K562 (cell line): ENCODE results near the gene GNAI3. TPM values are rescaled to one million over a fixed set of nuclear protein-coding genes. Genes with fewer than 3 reads are reported as not detected.
A peak's percentile ranks its signal among the peaks of the same experiment; 100 is the strongest.

ENCODE experiments used
- ATAC-seq: fragments of 200-7000 bp; cut with Tn5 transposase; 3 replicates; pipeline ENCODE4 v1.9.1; 2020; ENCODE audit warnings: moderate library complexity
- BruUV-seq: library from RNA; stranded (reverse); fragments of 400-500 nt; replicated peaks from 2 replicates; lab custom pipeline; 2021; lab: Mats Ljungman, UMichigan
- CTCF ChIA-PET: fragments of 300-600 bp; formaldehyde crosslinking; extraction: SDS; loops from one replicate; lab custom pipeline; 2021; ENCODE audit warnings: low intra/inter-chr PET ratio; lab: Yijun Ruan, JAX
- POLR2A ChIA-PET: fragments of 300-600, 350-650 bp; sonication (Branson Sonifier 250); formaldehyde crosslinking; extraction: SDS; loops from one replicate; lab custom pipeline; 2021; ENCODE audit warnings: antibody characterized with exemption, inconsistent platforms; lab: Yijun Ruan, JAX
- DNase-seq, 4 experiments: peaks; one replicate each; pipeline versions ENCODE4 v3.0.0 to v3.0.0-alpha.2; 2011 to 2018; ENCODE audit warnings: low spot score in 3 of 4, mixed read lengths in 3 of 4; ENCODE audit errors: extremely low read depth in 1 of 4
- FAIRE-seq: peaks from 2 replicates; lab custom pipeline; 2011; peaks lifted over from hg19 to GRCh38; lab: Jason Lieb, UNC
- H2AFZ ChIP-seq: 2 replicates; pipeline ENCODE4 v1.6.0; 2011; ENCODE audit warnings: low read depth, low read length, control low read depth, inconsistent platforms
- H3K27ac ChIP-seq: fragments of 200-600 bp; 3 replicates; pipeline ENCODE4 v1.8.0; 2011; ENCODE audit warnings: low read depth, mild to moderate bottlenecking, control low read depth, inconsistent platforms, low read length, moderate library complexity, mixed read lengths; ENCODE audit errors: extremely low read depth
- H3K27me3 ChIP-seq, 2 experiments: fragments of 300-600 bp in 1 of 2; 2 replicates in 1 of 2; 3 replicates in 1 of 2; pipeline versions ENCODE4 v1.6.0 to v1.8.0; 2011; ENCODE audit warnings: inconsistent platforms in 2 of 2, low read length in 2 of 2, mild to moderate bottlenecking in 1 of 2, mixed read lengths in 1 of 2, moderate library complexity in 1 of 2; ENCODE audit not compliant: control insufficient read depth in 2 of 2, insufficient read depth in 2 of 2
- H3K36me3 ChIP-seq: fragments of 300-600 bp; 3 replicates; pipeline ENCODE4 v1.8.0; 2011; ENCODE audit warnings: mild to moderate bottlenecking, low read length, inconsistent platforms; ENCODE audit not compliant: control insufficient read depth, insufficient read depth
- H3K4me1 ChIP-seq, 2 experiments: fragments of 200-600 bp in 1 of 2; replicated peaks in 1 of 2; 2 replicates in 1 of 2; 3 replicates in 1 of 2; pipeline versions ENCODE4 v1.5.1 to v1.8.0; 2011; ENCODE audit warnings: inconsistent platforms in 2 of 2, low read length in 2 of 2, mild to moderate bottlenecking in 1 of 2, mixed read lengths in 1 of 2, moderate library complexity in 1 of 2; ENCODE audit not compliant: control insufficient read depth in 2 of 2, insufficient read depth in 2 of 2
- H3K4me2 ChIP-seq: 2 replicates; pipeline ENCODE4 v1.6.1; 2011; ENCODE audit warnings: low read length, control low read depth, inconsistent platforms, mixed read lengths; ENCODE audit not compliant: insufficient read depth
- H3K4me3 ChIP-seq: fragments of 200-600 bp; sonication (generic), shearing (Covaris generic); 2 replicates; pipeline ENCODE4 v1.5.1; 2016; ENCODE audit warnings: control low read depth, inconsistent platforms
- H3K79me2 ChIP-seq: fragments of 200-600 bp; 3 replicates; pipeline ENCODE4 v1.8.0; 2011; ENCODE audit warnings: low read length, inconsistent platforms; ENCODE audit not compliant: control insufficient read depth, insufficient read depth
- H3K9ac ChIP-seq, 2 experiments: 2 replicates each; pipeline versions ENCODE4 v1.6.0 to v1.6.1; 2011; ENCODE audit warnings: low read depth in 2 of 2, low read length in 2 of 2, control low read depth in 1 of 2, inconsistent platforms in 1 of 2, mild to moderate bottlenecking in 1 of 2, mixed read lengths in 1 of 2; ENCODE audit not compliant: insufficient read depth in 1 of 2
- H3K9me1 ChIP-seq: one replicate; pipeline ENCODE4 v1.6.0; 2011; ENCODE audit warnings: inconsistent platforms, mild to moderate bottlenecking, low read length, moderate library complexity; ENCODE audit not compliant: control insufficient read depth, insufficient read depth
- H3K9me3 ChIP-seq: replicated peaks from 2 replicates; pipeline ENCODE4 v1.5.1; 2011; ENCODE audit warnings: low read depth, low read length, inconsistent platforms; ENCODE audit not compliant: control insufficient read depth, insufficient read depth
- H4K20me1 ChIP-seq: replicated peaks from 2 replicates; pipeline ENCODE4 v1.6.1; 2011; ENCODE audit warnings: low read length, inconsistent platforms, mixed read lengths; ENCODE audit not compliant: control insufficient read depth, insufficient read depth
- BCOR ChIP-seq: fragments of 450-650 bp; IDR thresholded peaks from 2 replicates; pipeline ENCODE4 v1.6.1; 2016
- MCM5 ChIP-seq: fragments of 450-650 bp; IDR thresholded peaks from 2 replicates; pipeline ENCODE4 v1.6.1; 2016; ENCODE audit warnings: low read depth
- POLR2G ChIP-seq: fragments of 200-400 bp; formaldehyde crosslinking; IDR thresholded peaks from 2 replicates; pipeline ENCODE4 v1.6.1; 2017; ENCODE audit warnings: low read depth, mild to moderate bottlenecking, antibody characterized with exemption, low read length, moderate library complexity
- ZFP36 ChIP-seq: fragments of 150-350 bp; IDR thresholded peaks from 2 replicates; pipeline ENCODE4 v1.6.1; 2018; ENCODE audit warnings: low read length, low read depth; ENCODE audit not compliant: partially characterized antibody
- ZNF232 ChIP-seq: sonication (generic); formaldehyde crosslinking; IDR thresholded peaks from 2 replicates; pipeline ENCODE4 v1.8.0; 2022; ENCODE audit warnings: mild to moderate bottlenecking, missing genetic modification reagents
- WGBS: fragments of 100-300 bp; shearing (Covaris generic); methylation state at CpG from one replicate; pipeline ENCODE4 v1.1.6; 2016; ENCODE audit warnings: low coverage, mixed read lengths; ENCODE audit not compliant: insufficient coverage; ENCODE audit errors: missing lambda C conversion rate; 5-methylcytosine and 5-hydroxymethylcytosine counted together
- in situ Hi-C: fragments of 300-500 bp; cut with MboI; formaldehyde crosslinking; loops from 4 replicates; pipeline ENCODE4 v1.15.0; 2018; ENCODE audit warnings: inconsistent platforms, mixed read lengths
- intact Hi-C: fragments of 100-400 bp; cut with micrococcal nuclease; formaldehyde crosslinking; loops from 2 replicates; pipeline ENCODE4 v1.14.2; 2022
- polyA plus RNA-seq, 8 experiments: library from polyadenylated mRNA; depleted of rRNA in 4 of 8; stranded (reverse) in 5 of 8; unstranded in 3 of 8; fragments of >200 nt; fragmentation: Nextera tagmentation in 2 of 8; fragmentation: Illumina TruSeq in 1 of 8; extraction: Ambion mirVana in 2 of 8; extraction: Trizol in 1 of 8; gene quantifications; 2 replicates each; pipeline versions ENCODE4 v1.2.1 to v1.2.3, GENCODE V29; 2011 to 2014; ENCODE audit warnings: inconsistent platforms in 1 of 8, missing spikeins in 1 of 8
- total RNA-seq, 7 experiments: library from RNA; depleted of rRNA in 6 of 7; stranded (reverse); fragments of >200 nt in 6 of 7; fragmentation: Illumina TruSeq in 2 of 7; extraction: Trizol in 2 of 7; gene quantifications; 2 replicates each; pipeline versions ENCODE4 v1.2.1 to v1.2.3, GENCODE V29; 2011 to 2021; ENCODE audit warnings: low replicate concordance in 1 of 7
- TF ChIP-seq, protein P1 (sequence below): sonication (generic); formaldehyde crosslinking; IDR thresholded peaks from 2 replicates; pipeline ENCODE4 v1.8.1; 2023; ENCODE audit warnings: mild to moderate bottlenecking, missing genetic modification reagents
- TF ChIP-seq, protein P2 (sequence below): sonication (generic); formaldehyde crosslinking; IDR thresholded peaks from 2 replicates; pipeline ENCODE4 v1.8.0; 2023; ENCODE audit warnings: mild to moderate bottlenecking, missing genetic modification reagents

GNAI3 gene
- total and polyA plus RNA-seq, 9 of the 15 experiments (the other 6 are each of a cell fraction or from before 2014, with no cell fraction given), result 6.3 to 13.2 (median 8.9) TPM

DNA sequence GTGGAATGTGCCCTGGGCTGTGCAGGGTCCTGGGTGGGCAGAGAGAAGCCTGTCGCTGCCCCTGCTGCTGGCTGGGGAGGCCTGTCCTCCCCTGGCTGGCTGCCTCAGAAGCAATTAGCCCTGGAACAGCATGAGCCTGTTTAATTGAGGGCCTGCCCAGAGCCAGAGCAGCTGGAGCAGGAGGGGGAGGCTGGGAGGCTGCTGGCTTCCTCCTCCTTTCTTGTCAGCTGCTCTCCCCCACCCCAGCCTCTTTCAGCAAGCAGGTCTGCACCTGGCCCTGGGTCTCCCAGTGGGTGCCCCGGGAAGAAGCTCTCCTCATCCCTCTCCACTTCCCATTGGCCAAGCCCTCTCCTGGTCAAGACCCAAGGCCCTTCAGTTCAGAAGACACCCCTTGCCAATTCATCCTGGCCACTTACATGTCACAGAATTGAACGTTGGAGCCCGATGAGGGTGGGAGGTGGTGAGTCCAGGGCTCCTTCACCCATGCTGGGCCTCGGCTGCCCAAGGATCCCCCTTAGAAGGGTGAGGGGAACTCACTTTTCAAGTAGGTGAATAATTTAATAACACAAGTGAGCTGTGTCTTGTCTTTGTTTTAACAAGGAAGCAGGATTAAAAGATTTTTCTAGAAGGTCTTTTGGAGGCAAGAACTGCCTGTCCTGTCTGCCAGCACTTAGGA lies 84.4 kb downstream of the GNAI3 start:
- in situ Hi-C loops (no loop called here), intact Hi-C loops (no loop called here)
- FAIRE-seq, result peak; percentile 40
- 66% methylated on average over 4 of the region's 5 CpGs for WGBS
- peaks cover 5% of the 10 kb centered on the region for H3K9me1 ChIP-seq
- POLR2A ChIA-PET, result interaction anchor here (0.6 to 4.2 kb wide), 7 partner anchors 7 to 427 kb away, joined by 3 to 23 read pairs (median 4); partner anchors contain the start of genes GNAI3 and GSTM4
- DNase-seq, result no peak
- H3K9ac ChIP-seq, result peak overlapping the region in 1 of 2 experiments; percentile 43; a peak in 1 of 4 replicates
- H4K20me1 ChIP-seq, result peaks cover 4% of the 10 kb centered on the region; the same call in 1 of the 2 replicates
- H3K4me1 ChIP-seq, result peaks cover 0 to 26% of the 10 kb centered on the region in 2 experiments; a peak in 3 of 5 replicates
- CTCF ChIA-PET, result no interaction called here
- no peak overlapping the region for H2AFZ ChIP-seq
- H3K27ac ChIP-seq, result no peak overlapping the region
- BruUV-seq, result no TSS peak
- H3K4me3 ChIP-seq, result no peak overlapping the region
- TF ChIP-seq MCM5 (no peak), POLR2G (0 out of 2 replicates have a peak, but pooled peaks have one; percentile 25)
- TF ChIP-seq, all 486 proteins: peak for 1
- no peaks in the 10 kb centered on the region for H3K27me3 ChIP-seq
- H3K9me3 ChIP-seq, result no peaks in the 10 kb centered on the region
- no peak overlapping the region for H3K4me2 ChIP-seq
- ATAC-seq, result peak; percentile 13; the same call in 1 of the 3 replicates
- peaks cover 42% of the 10 kb centered on the region; the same call in 2 of the 3 replicates for H3K36me3 ChIP-seq
- H3K79me2 ChIP-seq, result no peaks in the 10 kb centered on the region

GRCh38 chr1:109634292-109634691 lies 85.9 kb downstream of the GNAI3 start:
- no peak for ATAC-seq
- Histone ChIP-seq H3K9me3 (no peaks in the 10 kb centered on the region), H3K4me3 (no peak overlapping the region), H2AFZ (no peak overlapping the region), H3K27ac (no peak overlapping the region), H3K4me2 (no peak overlapping the region), H3K36me3 (peaks cover 28% of the 10 kb centered on the region; the same call in 2 of the 3 replicates), H3K27me3 (no peaks in the 10 kb centered on the region; a peak in 1 of 5 replicates), H4K20me1 (0 out of 2 replicates have a peak, but pooled peaks cover 4% of the 10 kb centered on the region), H3K9me1 (peaks cover 5% of the 10 kb centered on the region), H3K9ac (no peak overlapping the region), H3K4me1 (peaks cover 7 to 30% of the 10 kb centered on the region in 2 experiments), H3K79me2 (no peaks in the 10 kb centered on the region)
- DNase-seq, result no peak
- BruUV-seq, result no TSS peak
- POLR2A ChIA-PET, result interaction anchor here (1.1 to 1.2 kb wide), 2 partner anchors 21 to 85 kb away, joined by 3 to 4 read pairs; partner anchors contain the start of gene GNAI3
- WGBS, result 54% methylated on average over 6 of the region's 6 CpGs
- CTCF ChIA-PET, result no interaction called here
- FAIRE-seq, result peak; percentile 75
- TF ChIP-seq, protein P1, sequence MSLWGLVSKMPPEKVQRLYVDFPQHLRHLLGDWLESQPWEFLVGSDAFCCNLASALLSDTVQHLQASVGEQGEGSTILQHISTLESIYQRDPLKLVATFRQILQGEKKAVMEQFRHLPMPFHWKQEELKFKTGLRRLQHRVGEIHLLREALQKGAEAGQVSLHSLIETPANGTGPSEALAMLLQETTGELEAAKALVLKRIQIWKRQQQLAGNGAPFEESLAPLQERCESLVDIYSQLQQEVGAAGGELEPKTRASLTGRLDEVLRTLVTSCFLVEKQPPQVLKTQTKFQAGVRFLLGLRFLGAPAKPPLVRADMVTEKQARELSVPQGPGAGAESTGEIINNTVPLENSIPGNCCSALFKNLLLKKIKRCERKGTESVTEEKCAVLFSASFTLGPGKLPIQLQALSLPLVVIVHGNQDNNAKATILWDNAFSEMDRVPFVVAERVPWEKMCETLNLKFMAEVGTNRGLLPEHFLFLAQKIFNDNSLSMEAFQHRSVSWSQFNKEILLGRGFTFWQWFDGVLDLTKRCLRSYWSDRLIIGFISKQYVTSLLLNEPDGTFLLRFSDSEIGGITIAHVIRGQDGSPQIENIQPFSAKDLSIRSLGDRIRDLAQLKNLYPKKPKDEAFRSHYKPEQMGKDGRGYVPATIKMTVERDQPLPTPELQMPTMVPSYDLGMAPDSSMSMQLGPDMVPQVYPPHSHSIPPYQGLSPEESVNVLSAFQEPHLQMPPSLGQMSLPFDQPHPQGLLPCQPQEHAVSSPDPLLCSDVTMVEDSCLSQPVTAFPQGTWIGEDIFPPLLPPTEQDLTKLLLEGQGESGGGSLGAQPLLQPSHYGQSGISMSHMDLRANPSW (CRISPR knock-in tag), result no peak
- TF ChIP-seq ZFP36 (peak; percentile 78), ZNF232 (CRISPR knock-in tag) (no peak), BCOR (peak; percentile 64)
- TF ChIP-seq, protein P2, sequence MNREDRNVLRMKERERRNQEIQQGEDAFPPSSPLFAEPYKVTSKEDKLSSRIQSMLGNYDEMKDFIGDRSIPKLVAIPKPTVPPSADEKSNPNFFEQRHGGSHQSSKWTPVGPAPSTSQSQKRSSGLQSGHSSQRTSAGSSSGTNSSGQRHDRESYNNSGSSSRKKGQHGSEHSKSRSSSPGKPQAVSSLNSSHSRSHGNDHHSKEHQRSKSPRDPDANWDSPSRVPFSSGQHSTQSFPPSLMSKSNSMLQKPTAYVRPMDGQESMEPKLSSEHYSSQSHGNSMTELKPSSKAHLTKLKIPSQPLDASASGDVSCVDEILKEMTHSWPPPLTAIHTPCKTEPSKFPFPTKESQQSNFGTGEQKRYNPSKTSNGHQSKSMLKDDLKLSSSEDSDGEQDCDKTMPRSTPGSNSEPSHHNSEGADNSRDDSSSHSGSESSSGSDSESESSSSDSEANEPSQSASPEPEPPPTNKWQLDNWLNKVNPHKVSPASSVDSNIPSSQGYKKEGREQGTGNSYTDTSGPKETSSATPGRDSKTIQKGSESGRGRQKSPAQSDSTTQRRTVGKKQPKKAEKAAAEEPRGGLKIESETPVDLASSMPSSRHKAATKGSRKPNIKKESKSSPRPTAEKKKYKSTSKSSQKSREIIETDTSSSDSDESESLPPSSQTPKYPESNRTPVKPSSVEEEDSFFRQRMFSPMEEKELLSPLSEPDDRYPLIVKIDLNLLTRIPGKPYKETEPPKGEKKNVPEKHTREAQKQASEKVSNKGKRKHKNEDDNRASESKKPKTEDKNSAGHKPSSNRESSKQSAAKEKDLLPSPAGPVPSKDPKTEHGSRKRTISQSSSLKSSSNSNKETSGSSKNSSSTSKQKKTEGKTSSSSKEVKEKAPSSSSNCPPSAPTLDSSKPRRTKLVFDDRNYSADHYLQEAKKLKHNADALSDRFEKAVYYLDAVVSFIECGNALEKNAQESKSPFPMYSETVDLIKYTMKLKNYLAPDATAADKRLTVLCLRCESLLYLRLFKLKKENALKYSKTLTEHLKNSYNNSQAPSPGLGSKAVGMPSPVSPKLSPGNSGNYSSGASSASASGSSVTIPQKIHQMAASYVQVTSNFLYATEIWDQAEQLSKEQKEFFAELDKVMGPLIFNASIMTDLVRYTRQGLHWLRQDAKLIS (CRISPR knock-in tag), result no peak
- intact Hi-C loops, result no loop called here
- in situ Hi-C loops, result no loop called here
